VCaP (cell line): Measurements from ENCODE around the gene SLC25A1.

ENCODE experiments used
- H3K27ac ChIP-seq: fragments of 450-650 bp; 2 replicates; pipeline ENCODE4 v1.5.1; 2017
- CTCF ChIP-seq: fragments of 450-650 bp; conservative IDR thresholded peaks from 2 replicates; pipeline ENCODE4 v1.5.1; 2017; ENCODE audit warnings: mild to moderate bottlenecking, moderate library complexity

The SLC25A1 gene

GRCh38 chr22:19138217-19139000 lies 40.1 kb downstream of the SLC25A1 start:
- no peak for TF ChIP-seq CTCF
- no peak overlapping the region for H3K27ac ChIP-seq

GRCh38 chr22:19137384-19138216 lies 40.9 kb downstream of the SLC25A1 start:
- H3K27ac ChIP-seq: no peak overlapping the region
- TF ChIP-seq CTCF: no peak

GRCh38 chr22:19136915-19137314 lies 41.6 kb downstream of the SLC25A1 start:
- H3K27ac ChIP-seq: no peak overlapping the region
- no peak for TF ChIP-seq CTCF

GRCh38 chr22:19134874-19135273 lies 43.7 kb downstream of the SLC25A1 start:
- no peak for TF ChIP-seq CTCF
- no peak overlapping the region for H3K27ac ChIP-seq

GRCh38 chr22:19134176-19134831 lies 44.2 kb downstream of the SLC25A1 start:
- no peak for TF ChIP-seq CTCF
- no peak overlapping the region for H3K27ac ChIP-seq

- TF ChIP-seq CTCF: no peak
- H3K27ac ChIP-seq: no peak overlapping the region
Measured at GRCh38 chr22:19133561-19133960, 45.0 kb downstream of the SLC25A1 start.
